ENCODE data around the gene INSIG2.
"Not testable (repeated sequence)": the region's sequence is repeated elsewhere in the genome, so short reads cannot be mapped to it uniquely, and the experiment has no call there.

The INSIG2 gene

GRCh38 chr2:118061135-118061955, 26.9 kb upstream of the INSIG2 start:
- no peak for DNase-seq

GRCh38 chr2:118062048-118062447, 26.2 kb upstream of the INSIG2 start:
- no peak for DNase-seq

GRCh38 chr2:118062669-118063068, 25.6 kb upstream of the INSIG2 start:
- DNase-seq: no peak

GRCh38 chr2:118065015-118065706, 23.1 kb upstream of the INSIG2 start:
- DNase-seq: no peak

GRCh38 chr2:118065921-118066511, 22.3 kb upstream of the INSIG2 start:
- no peak for DNase-seq

GRCh38 chr2:118077636-118078247, 10.5 kb upstream of the INSIG2 start:
- no peak for DNase-seq

GRCh38 chr2:118078734-118079133, 9.5 kb upstream of the INSIG2 start:
- no peak for DNase-seq

GRCh38 chr2:118084491-118085089, 3.7 kb upstream of the INSIG2 start:
- no peak for DNase-seq

- no peak for DNase-seq
Observed at GRCh38 chr2:118085173-118086023, 2.9 kb upstream of the INSIG2 start.

GRCh38 chr2:118086024-118086633, 2.1 kb upstream of the INSIG2 start:
- no peak for DNase-seq

- DNase-seq: no peak
Observed at GRCh38 chr2:118089139-118089800, 999 bp downstream of the INSIG2 start.

- DNase-seq: no peak
Observed at GRCh38 chr2:118090387-118091139, 2.3 kb downstream of the INSIG2 start.

- DNase-seq: no peak
Observed at GRCh38 chr2:118091140-118091478, 2.8 kb downstream of the INSIG2 start.

GRCh38 chr2:118091631-118092030, 3.4 kb downstream of the INSIG2 start:
- no peak for DNase-seq

GRCh38 chr2:118094102-118094501, 5.8 kb downstream of the INSIG2 start:
- not testable (repeated sequence) for DNase-seq

GRCh38 chr2:118094503-118094902, 6.2 kb downstream of the INSIG2 start:
- DNase-seq: no peak

- no peak for DNase-seq
Observed at GRCh38 chr2:118095610-118096009, 7.3 kb downstream of the INSIG2 start.

GRCh38 chr2:118097657-118098056, 9.4 kb downstream of the INSIG2 start:
- DNase-seq: no peak

- DNase-seq: no peak
Observed at GRCh38 chr2:118098307-118099030, 10.2 kb downstream of the INSIG2 start.
